ENCODE results near the gene PRXL2B.
"Not testable (repeated sequence)": the region's sequence is repeated elsewhere in the genome, so short reads cannot be mapped to it uniquely, and the experiment has no call there.

PRXL2B gene

GRCh38 chr1:2564815-2565374, 21.7 kb upstream of the PRXL2B start:
- no peak for DNase-seq

GRCh38 chr1:2566101-2567045, 20.2 kb upstream of the PRXL2B start:
- no peak for DNase-seq

- no peak for DNase-seq
These were observed 19.4 kb upstream of the PRXL2B start for GRCh38 chr1:2567083-2567679.

- not testable (repeated sequence) for DNase-seq
These were observed 18.3 kb upstream of the PRXL2B start for GRCh38 chr1:2568187-2568816.

GRCh38 chr1:2569060-2569459, 17.5 kb upstream of the PRXL2B start:
- no peak for DNase-seq

GRCh38 chr1:2569703-2570102, 16.9 kb upstream of the PRXL2B start:
- DNase-seq: not testable (repeated sequence)

GRCh38 chr1:2570332-2570731, 16.2 kb upstream of the PRXL2B start:
- no peak for DNase-seq

GRCh38 chr1:2571348-2571747, 15.2 kb upstream of the PRXL2B start:
- no peak for DNase-seq

- DNase-seq: no peak
These were observed 13.2 kb upstream of the PRXL2B start for GRCh38 chr1:2573250-2573920.

GRCh38 chr1:2574350-2574749, 12.2 kb upstream of the PRXL2B start:
- DNase-seq: no peak

- DNase-seq: no peak
These were observed 10.5 kb upstream of the PRXL2B start for GRCh38 chr1:2575801-2576663.

GRCh38 chr1:2577565-2578075, 9.0 kb upstream of the PRXL2B start:
- DNase-seq: not testable (repeated sequence)

- no peak for DNase-seq
These were observed 7.8 kb upstream of the PRXL2B start for GRCh38 chr1:2578758-2579118.

GRCh38 chr1:2580691-2581090, 5.9 kb upstream of the PRXL2B start:
- no peak for DNase-seq

- no peak for DNase-seq
These were observed 4.2 kb upstream of the PRXL2B start for GRCh38 chr1:2582391-2582790.

GRCh38 chr1:2583331-2583791, 3.2 kb upstream of the PRXL2B start:
- no peak for DNase-seq

- DNase-seq: no peak
These were observed 2.7 kb upstream of the PRXL2B start for GRCh38 chr1:2583871-2584351.

GRCh38 chr1:2584686-2585317, 1.8 kb upstream of the PRXL2B start:
- no peak for DNase-seq

GRCh38 chr1:2585318-2586092, 1.1 kb upstream of the PRXL2B start:
- DNase-seq: peak; percentile 72
